HepG2 (cell line): ENCODE measurements around the gene KLHL28. TPM values are rescaled to one million over a fixed set of nuclear protein-coding genes. Genes with fewer than 3 reads are reported as not detected.

Experiments used
- ARNTL ChIP-seq: sonication (generic); formaldehyde crosslinking; IDR thresholded peaks from 2 replicates; pipeline ENCODE4 v1.4.0; 2020; ENCODE audit warnings: mild to moderate bottlenecking, missing genetic modification reagents
- ETS1 ChIP-seq: sonication (generic); formaldehyde crosslinking; IDR thresholded peaks from 2 replicates; pipeline ENCODE4 v1.4.0; 2020; ENCODE audit warnings: missing genetic modification reagents
- HOXA5 ChIP-seq: sonication (generic); formaldehyde crosslinking; IDR thresholded peaks from 2 replicates; pipeline ENCODE4 v1.4.0; 2020; ENCODE audit warnings: missing genetic modification reagents
- NFE2L2 ChIP-seq: fragments of 150-350 bp; IDR thresholded peaks from 2 replicates; pipeline ENCODE4 v1.6.1; 2014; ENCODE audit warnings: low read length
- RFX5 ChIP-seq: IDR thresholded peaks from 2 replicates; pipeline ENCODE4 v1.6.1; 2011; ENCODE audit warnings: low read depth, low read length, improper control_type of control experiment
- SKIL ChIP-seq: sonication (generic); formaldehyde crosslinking; IDR thresholded peaks from 2 replicates; pipeline ENCODE4 v1.8.0; 2022; ENCODE audit warnings: missing genetic modification reagents, mild to moderate bottlenecking, moderate library complexity, borderline replicate concordance
- ZBTB10 ChIP-seq: sonication (generic); formaldehyde crosslinking; IDR thresholded peaks from 2 replicates; pipeline ENCODE4 v1.4.0; 2020; ENCODE audit warnings: missing genetic modification reagents, borderline replicate concordance
- ZNF143 ChIP-seq: sonication (generic); formaldehyde crosslinking; IDR thresholded peaks from 2 replicates; pipeline ENCODE4 v1.4.0; 2020; ENCODE audit warnings: missing genetic modification reagents
- ZNF264 ChIP-seq: sonication (generic); formaldehyde crosslinking; IDR thresholded peaks from 2 replicates; pipeline ENCODE4 v1.4.0; 2020; ENCODE audit warnings: missing genetic modification reagents
- ZNF281 ChIP-seq: sonication (generic); formaldehyde crosslinking; IDR thresholded peaks from 2 replicates; pipeline ENCODE4 v1.4.0; 2020; ENCODE audit warnings: missing genetic modification reagents, borderline replicate concordance
- ZNF430 ChIP-seq: sonication (generic); formaldehyde crosslinking; IDR thresholded peaks from 2 replicates; pipeline ENCODE4 v1.9.0; 2021; ENCODE audit warnings: mild to moderate bottlenecking, missing genetic modification reagents
- ZNF770 ChIP-seq: sonication (generic); formaldehyde crosslinking; IDR thresholded peaks from 2 replicates; pipeline ENCODE4 v1.5.0; 2020; ENCODE audit warnings: mild to moderate bottlenecking, missing genetic modification reagents
- ZNF879 ChIP-seq: sonication (generic); formaldehyde crosslinking; IDR thresholded peaks from 2 replicates; pipeline ENCODE4 v1.8.1; 2023; ENCODE audit warnings: missing genetic modification reagents
- ZXDC ChIP-seq: sonication (generic); formaldehyde crosslinking; IDR thresholded peaks from 2 replicates; pipeline ENCODE4 v1.5.0; 2020; ENCODE audit warnings: mild to moderate bottlenecking, missing genetic modification reagents
- polyA plus RNA-seq, 8 experiments: library from polyadenylated mRNA; depleted of rRNA in 3 of 8; stranded (reverse) in 7 of 8; unstranded in 1 of 8; fragments of >200 nt; fragmentation: Illumina TruSeq in 4 of 8; extraction: Trizol in 4 of 8; gene quantifications; 2 replicates each; pipeline versions ENCODE4 v1.2.1 to v1.2.3, GENCODE V29; 2011 to 2016; ENCODE audit warnings: low read depth in 4 of 8, missing spikeins in 1 of 8, mixed read lengths in 1 of 8; ENCODE audit not compliant: insufficient read depth in 1 of 8
- total RNA-seq, 5 experiments: library from RNA; depleted of rRNA; stranded (reverse); fragments of >200 nt; fragmentation: Illumina TruSeq; extraction: Trizol; gene quantifications; 2 replicates each; pipeline ENCODE4 v1.2.3, GENCODE V29; 2016; ENCODE audit warnings: low read depth in 1 of 5

The KLHL28 gene
- total and polyA plus RNA-seq, 2 of the 13 experiments (the other 11 are each of a cell fraction or from before 2014, with no cell fraction given), result 3.4 to 6.6 TPM

- TF ChIP-seq SKIL (CRISPR knock-in tag), result no peak
- no peak for TF ChIP-seq ZBTB10 (CRISPR knock-in tag)
- peak; percentile 40; the same call in 1 of the 2 replicates for TF ChIP-seq ARNTL (CRISPR knock-in tag)
- TF ChIP-seq NFE2L2, result no peak
- TF ChIP-seq ZXDC (CRISPR knock-in tag), result 0 out of 2 replicates have a peak, but pooled peaks have one; percentile 62
- TF ChIP-seq ZNF430 (CRISPR knock-in tag), result peak; percentile 78; the same call in 1 of the 2 replicates
- TF ChIP-seq ZNF770 (CRISPR knock-in tag), result peak; percentile 64
- no peak for TF ChIP-seq ZNF879 (CRISPR knock-in tag)
- no peak for TF ChIP-seq RFX5
- TF ChIP-seq ZNF281, result 0 out of 2 replicates have a peak, but pooled peaks have one; percentile 60
- TF ChIP-seq HOXA5 (CRISPR knock-in tag), result no peak
- TF ChIP-seq ETS1, result no peak
- no peak for TF ChIP-seq ZNF143 (CRISPR knock-in tag)
- TF ChIP-seq ZNF264 (CRISPR knock-in tag), result 0 out of 2 replicates have a peak, but pooled peaks have one; percentile 4
Measured at GRCh38 chr14:44897041-44897844, 64.5 kb downstream of the KLHL28 start (continued).
